ENCODE data around the gene TACR1.
"Not testable (repeated sequence)": the region's sequence is repeated elsewhere in the genome, so short reads cannot be mapped to it uniquely, and the experiment has no call there.

Gene TACR1

DNA sequence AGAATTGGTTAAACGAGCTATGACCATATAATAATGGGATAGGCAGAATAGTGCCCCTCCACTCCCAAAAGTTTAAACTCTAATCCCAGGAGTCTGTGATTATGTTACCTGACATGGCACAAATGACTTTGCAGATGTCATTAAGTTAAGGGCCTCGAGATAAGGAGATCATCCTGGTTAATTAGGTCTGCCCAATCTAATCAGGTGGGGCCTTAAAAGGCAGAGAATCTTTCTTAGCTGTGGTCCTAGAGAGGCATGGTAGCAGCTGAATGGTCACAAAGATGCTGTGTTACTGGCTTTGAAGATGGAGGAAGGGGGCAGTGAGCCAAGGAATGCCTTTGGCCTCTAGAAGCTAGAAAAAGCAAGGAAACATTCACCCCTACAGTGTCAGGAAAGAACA, 31.1 kb downstream of the TACR1 start:
- Histone ChIP-seq H3K4me3 (ENCODE audit: low read depth, low read length) (no peak overlapping the region), H3K36me3 (ENCODE audit: control insufficient read depth, insufficient read depth, low read length) (no peaks in the 10 kb centered on the region), H3K9me3 (ENCODE audit: control insufficient read depth, insufficient read depth, low read length) (no peaks in the 10 kb centered on the region), H3K9ac (ENCODE audit: low read depth, low read length) (no peak overlapping the region), H3K4me1 (ENCODE audit: control insufficient read depth, insufficient read depth, low read length) (peaks cover 16% of the 10 kb centered on the region), H3K27me3 (ENCODE audit: control insufficient read depth, insufficient read depth, low read length) (no peaks in the 10 kb centered on the region)

GRCh38 chr2:75166491-75166890, 32.8 kb downstream of the TACR1 start:
- Histone ChIP-seq H3K27me3 (ENCODE audit: control insufficient read depth, insufficient read depth, low read length) (no peaks in the 10 kb centered on the region), H3K9me3 (ENCODE audit: control insufficient read depth, insufficient read depth, low read length) (no peaks in the 10 kb centered on the region), H3K9ac (ENCODE audit: low read depth, low read length) (no peak overlapping the region), H3K4me1 (ENCODE audit: control insufficient read depth, insufficient read depth, low read length) (peaks cover 4% of the 10 kb centered on the region), H3K36me3 (ENCODE audit: control insufficient read depth, insufficient read depth, low read length) (no peaks in the 10 kb centered on the region), H3K4me3 (ENCODE audit: low read depth, low read length) (no peak overlapping the region)

- Histone ChIP-seq H3K36me3 (ENCODE audit: control insufficient read depth, insufficient read depth, low read length) (no peaks in the 10 kb centered on the region), H3K27me3 (ENCODE audit: control insufficient read depth, insufficient read depth, low read length) (no peaks in the 10 kb centered on the region), H3K4me1 (ENCODE audit: control insufficient read depth, insufficient read depth, low read length) (peaks cover 2% of the 10 kb centered on the region), H3K9me3 (ENCODE audit: control insufficient read depth, insufficient read depth, low read length) (no peaks in the 10 kb centered on the region), H3K4me3 (ENCODE audit: low read depth, low read length) (no peak overlapping the region), H3K9ac (ENCODE audit: low read depth, low read length) (no peak overlapping the region)
Observed at GRCh38 chr2:75162897-75163296, 36.4 kb downstream of the TACR1 start.

DNA sequence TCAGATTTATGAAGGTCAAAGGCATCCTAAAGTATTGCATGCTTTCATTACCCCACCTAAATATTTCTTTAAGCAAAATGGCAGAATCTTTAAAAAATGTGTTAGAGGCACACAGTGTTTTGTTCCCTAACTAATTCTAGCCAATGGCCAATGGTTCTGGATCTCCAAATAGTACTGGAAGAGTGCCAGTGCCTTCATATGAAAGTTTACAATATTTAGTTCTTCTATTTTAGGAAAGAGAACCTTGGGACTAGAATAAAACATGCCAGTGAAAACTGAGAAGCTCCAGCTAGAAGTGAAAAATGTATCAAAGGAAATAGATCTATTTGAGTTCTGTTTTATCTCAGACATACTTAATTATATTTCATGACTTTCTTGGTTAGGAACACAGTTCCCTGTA, 37.1 kb downstream of the TACR1 start:
- peaks cover 3% of the 10 kb centered on the region for H3K4me1 ChIP-seq (ENCODE audit: control insufficient read depth, insufficient read depth, low read length)
- no peaks in the 10 kb centered on the region for H3K36me3 ChIP-seq (ENCODE audit: control insufficient read depth, insufficient read depth, low read length)
- H3K4me3 ChIP-seq (ENCODE audit: low read depth, low read length) = no peak overlapping the region
- H3K27me3 ChIP-seq (ENCODE audit: control insufficient read depth, insufficient read depth, low read length) = no peaks in the 10 kb centered on the region
- H3K9me3 ChIP-seq (ENCODE audit: control insufficient read depth, insufficient read depth, low read length) = no peaks in the 10 kb centered on the region
- no peak overlapping the region for H3K9ac ChIP-seq (ENCODE audit: low read depth, low read length)

DNA sequence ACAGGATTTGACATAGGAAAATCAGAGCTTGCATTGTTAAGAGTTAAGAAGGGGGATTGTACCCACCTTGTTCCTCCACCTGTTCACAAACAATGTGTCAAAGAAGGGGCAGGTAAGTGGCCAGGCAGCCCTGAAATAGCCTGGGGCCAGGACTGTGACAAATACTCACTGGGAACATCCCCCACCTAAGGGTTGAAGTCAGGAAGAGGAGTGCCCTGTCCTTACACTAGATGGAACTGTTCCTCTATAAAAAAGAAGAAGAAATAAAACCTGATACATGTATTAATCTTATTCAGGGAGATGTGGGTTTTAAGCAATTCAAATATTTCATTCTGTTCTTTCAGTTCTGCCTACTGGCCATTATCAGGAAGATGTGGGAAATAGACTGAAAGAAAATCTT, 41.9 kb downstream of the TACR1 start:
- no peaks in the 10 kb centered on the region for H3K36me3 ChIP-seq (ENCODE audit: control insufficient read depth, insufficient read depth, low read length)
- peaks cover 11% of the 10 kb centered on the region for H3K4me1 ChIP-seq (ENCODE audit: control insufficient read depth, insufficient read depth, low read length)
- H3K4me3 ChIP-seq (ENCODE audit: low read depth, low read length) = no peak overlapping the region
- H3K9me3 ChIP-seq (ENCODE audit: control insufficient read depth, insufficient read depth, low read length) = no peaks in the 10 kb centered on the region
- no peaks in the 10 kb centered on the region for H3K27me3 ChIP-seq (ENCODE audit: control insufficient read depth, insufficient read depth, low read length)
- no peak overlapping the region for H3K9ac ChIP-seq (ENCODE audit: low read depth, low read length)

- Histone ChIP-seq H3K9me3 (ENCODE audit: control insufficient read depth, insufficient read depth, low read length) (no peaks in the 10 kb centered on the region), H3K9ac (ENCODE audit: low read depth, low read length) (no peak overlapping the region), H3K4me1 (ENCODE audit: control insufficient read depth, insufficient read depth, low read length) (peaks cover 11% of the 10 kb centered on the region), H3K27me3 (ENCODE audit: control insufficient read depth, insufficient read depth, low read length) (no peaks in the 10 kb centered on the region), H3K36me3 (ENCODE audit: control insufficient read depth, insufficient read depth, low read length) (no peaks in the 10 kb centered on the region), H3K4me3 (ENCODE audit: low read depth, low read length) (no peak overlapping the region)
Observed at GRCh38 chr2:75155115-75155514, 44.2 kb downstream of the TACR1 start.

DNA sequence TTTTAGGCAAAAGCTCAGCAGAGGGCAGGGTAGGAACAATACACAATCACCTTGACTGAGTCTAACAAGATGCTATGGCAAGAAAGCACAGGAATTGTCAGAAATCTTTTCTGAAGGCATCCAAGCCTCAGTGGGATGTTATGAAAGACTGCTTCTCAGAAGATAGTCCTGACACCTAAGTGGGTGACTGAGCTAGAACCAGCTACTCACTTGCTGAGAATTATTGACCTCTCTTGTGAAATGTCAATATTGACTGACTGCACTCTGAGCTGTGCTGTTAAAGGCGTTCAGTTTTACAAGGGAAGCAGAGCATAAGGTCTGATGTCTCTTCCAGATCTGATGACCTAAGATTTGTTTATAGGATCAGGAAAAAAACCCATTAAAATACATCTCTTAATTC, 46.1 kb downstream of the TACR1 start:
- no peaks in the 10 kb centered on the region for H3K27me3 ChIP-seq (ENCODE audit: control insufficient read depth, insufficient read depth, low read length)
- no peak overlapping the region for H3K4me3 ChIP-seq (ENCODE audit: low read depth, low read length)
- H3K9ac ChIP-seq (ENCODE audit: low read depth, low read length) = no peak overlapping the region
- H3K9me3 ChIP-seq (ENCODE audit: control insufficient read depth, insufficient read depth, low read length) = no peaks in the 10 kb centered on the region
- peaks cover 11% of the 10 kb centered on the region for H3K4me1 ChIP-seq (ENCODE audit: control insufficient read depth, insufficient read depth, low read length)
- no peaks in the 10 kb centered on the region for H3K36me3 ChIP-seq (ENCODE audit: control insufficient read depth, insufficient read depth, low read length)

GRCh38 chr2:75152243-75152642, 47.1 kb downstream of the TACR1 start:
- not testable (repeated sequence) for H3K4me3 ChIP-seq (ENCODE audit: low read depth, low read length); H3K9me3 ChIP-seq (ENCODE audit: control insufficient read depth, insufficient read depth, low read length); H3K27me3 ChIP-seq (ENCODE audit: control insufficient read depth, insufficient read depth, low read length); H3K9ac ChIP-seq (ENCODE audit: low read depth, low read length); H3K4me1 ChIP-seq (ENCODE audit: control insufficient read depth, insufficient read depth, low read length); H3K36me3 ChIP-seq (ENCODE audit: control insufficient read depth, insufficient read depth, low read length)

DNA sequence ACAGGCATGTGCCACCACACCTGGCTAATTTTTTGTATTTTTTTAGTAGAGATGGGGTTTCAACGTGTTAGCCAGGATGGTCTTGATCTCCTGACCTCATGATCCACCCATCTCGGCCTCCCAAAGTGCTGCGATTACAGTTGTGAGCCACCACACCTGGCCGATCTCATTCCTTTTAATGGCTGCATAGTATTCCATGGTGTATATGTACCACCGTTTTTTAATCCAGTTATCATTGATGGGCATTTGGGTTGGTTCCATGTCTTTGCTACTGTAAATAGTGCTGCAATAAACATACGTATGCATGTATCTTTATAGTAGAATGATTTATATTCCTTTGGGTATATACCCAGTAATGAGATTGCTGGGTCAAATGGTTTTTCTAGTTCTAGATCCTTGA, 51.4 kb downstream of the TACR1 start:
- not testable (repeated sequence) for H3K4me3 ChIP-seq (ENCODE audit: low read depth, low read length); H3K36me3 ChIP-seq (ENCODE audit: control insufficient read depth, insufficient read depth, low read length); H3K9ac ChIP-seq (ENCODE audit: low read depth, low read length); H3K27me3 ChIP-seq (ENCODE audit: control insufficient read depth, insufficient read depth, low read length); H3K9me3 ChIP-seq (ENCODE audit: control insufficient read depth, insufficient read depth, low read length); H3K4me1 ChIP-seq (ENCODE audit: control insufficient read depth, insufficient read depth, low read length)

DNA sequence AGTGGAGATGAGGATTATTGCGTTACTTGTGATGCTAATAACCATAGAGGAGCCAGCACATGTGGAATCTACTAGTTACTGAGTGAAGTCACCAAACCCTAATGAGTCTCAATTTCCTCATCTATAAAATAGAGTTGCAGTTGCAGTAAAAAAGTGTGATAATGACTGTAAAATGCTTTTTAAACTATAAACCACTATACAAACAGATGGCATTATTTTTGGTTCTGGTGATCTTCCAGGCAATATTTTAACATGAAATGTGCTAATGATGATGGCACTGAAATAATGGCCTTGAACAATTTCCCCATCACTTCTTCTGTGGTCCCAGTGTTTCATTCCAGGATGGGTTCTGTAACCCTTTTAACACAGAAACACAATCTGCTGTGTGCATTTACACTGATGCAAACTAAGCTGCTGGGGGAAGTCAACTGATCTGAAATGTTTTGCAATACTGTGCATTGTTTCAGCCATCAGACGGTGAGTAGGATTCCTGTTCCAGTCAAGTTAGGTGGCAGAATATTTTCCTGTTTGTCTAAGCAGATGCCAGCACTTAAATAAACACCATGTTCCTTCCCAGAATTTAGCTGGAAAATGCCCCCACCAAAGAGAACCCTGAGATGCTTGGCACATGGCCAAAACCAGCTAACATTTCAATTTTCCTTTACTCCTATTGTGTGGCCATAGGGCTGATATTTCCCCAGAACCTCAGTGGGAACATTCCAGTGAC, 52.6 kb downstream of the TACR1 start:
- Histone ChIP-seq H3K9ac (ENCODE audit: low read depth, low read length) (no peak overlapping the region), H3K4me3 (ENCODE audit: low read depth, low read length) (no peak overlapping the region), H3K4me1 (ENCODE audit: control insufficient read depth, insufficient read depth, low read length) (no peaks in the 10 kb centered on the region), H3K9me3 (ENCODE audit: control insufficient read depth, insufficient read depth, low read length) (no peaks in the 10 kb centered on the region), H3K36me3 (ENCODE audit: control insufficient read depth, insufficient read depth, low read length) (no peaks in the 10 kb centered on the region), H3K27me3 (ENCODE audit: control insufficient read depth, insufficient read depth, low read length) (no peaks in the 10 kb centered on the region)

DNA sequence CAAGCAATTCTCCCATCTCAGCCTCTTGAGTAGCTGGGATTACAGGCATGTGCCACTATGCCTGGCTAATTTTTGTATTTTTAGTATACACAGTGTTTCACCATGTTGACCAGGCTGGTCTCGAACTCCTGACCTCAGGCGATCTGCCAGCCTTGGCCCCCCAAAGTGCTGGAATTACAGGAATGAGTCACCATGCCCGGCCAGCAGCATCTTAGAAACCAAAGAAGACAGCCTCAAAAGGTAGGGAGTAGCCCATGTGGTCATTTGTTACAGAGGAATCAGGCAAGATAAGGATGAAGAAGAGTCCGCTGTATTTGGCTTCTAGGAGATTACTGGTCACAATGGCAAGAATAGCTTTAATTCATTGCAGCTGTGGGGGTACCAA, 53.1 kb downstream of the TACR1 start:
- not testable (repeated sequence) for H3K36me3 ChIP-seq (ENCODE audit: control insufficient read depth, insufficient read depth, low read length); H3K4me3 ChIP-seq (ENCODE audit: low read depth, low read length); H3K27me3 ChIP-seq (ENCODE audit: control insufficient read depth, insufficient read depth, low read length); H3K9ac ChIP-seq (ENCODE audit: low read depth, low read length); H3K9me3 ChIP-seq (ENCODE audit: control insufficient read depth, insufficient read depth, low read length); H3K4me1 ChIP-seq (ENCODE audit: control insufficient read depth, insufficient read depth, low read length)

DNA sequence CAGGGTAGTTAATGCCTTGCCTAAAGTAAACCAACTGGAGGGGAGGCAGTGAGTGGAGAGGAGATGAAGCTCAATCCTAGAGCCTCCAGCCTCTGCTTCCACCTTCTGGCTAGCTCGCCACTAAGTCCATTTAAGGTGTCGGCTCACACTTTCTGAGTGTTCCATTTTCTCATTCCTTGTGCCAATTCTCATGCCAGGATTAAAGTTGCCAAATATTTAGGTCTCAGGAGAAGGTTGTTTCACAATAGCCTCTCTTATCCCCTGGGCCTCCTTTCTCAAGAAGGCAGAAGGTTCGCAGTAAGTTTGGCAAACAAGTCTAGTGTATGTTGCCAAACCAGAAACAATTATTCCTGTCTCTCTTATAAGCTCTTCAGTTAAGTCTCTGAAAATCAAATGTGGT, 57.2 kb downstream of the TACR1 start:
- no peaks in the 10 kb centered on the region for H3K27me3 ChIP-seq (ENCODE audit: control insufficient read depth, insufficient read depth, low read length)
- no peaks in the 10 kb centered on the region for H3K36me3 ChIP-seq (ENCODE audit: control insufficient read depth, insufficient read depth, low read length)
- no peak overlapping the region for H3K9ac ChIP-seq (ENCODE audit: low read depth, low read length)
- no peaks in the 10 kb centered on the region for H3K4me1 ChIP-seq (ENCODE audit: control insufficient read depth, insufficient read depth, low read length)
- H3K9me3 ChIP-seq (ENCODE audit: control insufficient read depth, insufficient read depth, low read length) = no peaks in the 10 kb centered on the region
- no peak overlapping the region for H3K4me3 ChIP-seq (ENCODE audit: low read depth, low read length)

Data from iPS-15b (cell line).